CD4-positive, alpha-beta memory T cell (primary cell): Measurements from ENCODE around the gene BSG. TPM values are rescaled to one million over a fixed set of nuclear protein-coding genes. Genes with fewer than 3 reads are reported as not detected.

Experiments
- CTCF ChIA-PET: fragments of 350-600 bp; sonication (Branson Sonifier 250); formaldehyde crosslinking; loops from one replicate; lab custom pipeline; 2021; ENCODE audit warnings: inconsistent platforms; ENCODE audit not compliant: partially characterized antibody; lab: Charles Lee
- POLR2A ChIA-PET: fragments of 350-600 bp; sonication (Branson Sonifier 250); formaldehyde crosslinking; loops from one replicate; lab custom pipeline; 2021; ENCODE audit not compliant: partially characterized antibody; lab: Charles Lee
- DNase-seq, 5 donors: peaks; one replicate each; pipeline versions ENCODE4 v3.0.0 to v3.0.0-alpha.2; 2020 to 2022; ENCODE audit warnings: mixed read lengths in 1 of 5
- H3K27ac ChIP-seq: one replicate; pipeline ENCODE4 v1.7.0; 2013; ENCODE audit warnings: low read depth, low read length
- H3K27me3 ChIP-seq: 2 replicates; pipeline ENCODE4 v1.7.0; 2013; ENCODE audit warnings: mild to moderate bottlenecking, low read length, moderate library complexity; ENCODE audit not compliant: insufficient read depth
- H3K36me3 ChIP-seq: 2 replicates; pipeline ENCODE4 v1.7.0; 2013; ENCODE audit warnings: mild to moderate bottlenecking, low read length, moderate library complexity; ENCODE audit not compliant: insufficient read depth
- H3K4me1 ChIP-seq: 2 replicates; pipeline ENCODE4 v1.7.0; 2013; ENCODE audit warnings: mild to moderate bottlenecking, low read length, moderate library complexity; ENCODE audit not compliant: insufficient read depth
- H3K4me3 ChIP-seq, 2 donors: one replicate each; pipeline ENCODE4 v1.7.0; 2013; ENCODE audit warnings: low read length in 2 of 2, mild to moderate bottlenecking in 1 of 2
- H3K9me3 ChIP-seq, 2 donors: one replicate each; pipeline ENCODE4 v1.7.0; 2013; ENCODE audit warnings: low read length in 2 of 2, control low read depth in 1 of 2; ENCODE audit not compliant: control insufficient read depth in 1 of 2
- H3K27ac Mint-ChIP-seq, 7 donors: one replicate each; pipeline ENCODE4 v1.8.0; 2020 to 2021; ENCODE audit warnings: mixed read lengths in 7 of 7, mild to moderate bottlenecking in 6 of 7, inconsistent platforms in 3 of 7, moderate library complexity in 3 of 7
- H3K27me3 Mint-ChIP-seq, 2 donors: one replicate each; pipeline ENCODE4 v1.8.0; 2020 to 2021; ENCODE audit warnings: mixed read lengths in 2 of 2
- H3K36me3 Mint-ChIP-seq, 2 donors: one replicate each; pipeline ENCODE4 v1.8.0; 2020 to 2021; ENCODE audit warnings: mixed read lengths in 2 of 2, inconsistent platforms in 1 of 2, mild to moderate bottlenecking in 1 of 2
- H3K4me1 Mint-ChIP-seq, 4 donors: one replicate each; pipeline ENCODE4 v1.8.0; 2020 to 2021; ENCODE audit warnings: mixed read lengths in 4 of 4, mild to moderate bottlenecking in 1 of 4
- H3K4me3 Mint-ChIP-seq, 8 donors: one replicate each; pipeline ENCODE4 v1.8.0; 2020 to 2021; ENCODE audit warnings: mixed read lengths in 8 of 8, mild to moderate bottlenecking in 7 of 8, moderate library complexity in 6 of 8, inconsistent platforms in 3 of 8
- H3K9me3 Mint-ChIP-seq, 8 donors: one replicate each; pipeline ENCODE4 v1.8.0; 2020 to 2021; ENCODE audit warnings: mixed read lengths in 8 of 8, mild to moderate bottlenecking in 5 of 8, inconsistent platforms in 3 of 8, moderate library complexity in 1 of 8
- intact Hi-C: fragments of 100-400 bp; cut with micrococcal nuclease; formaldehyde crosslinking; loops from one replicate; pipeline ENCODE4 v1.15.1; 2023
- polyA plus RNA-seq, 2 donors: library from polyadenylated mRNA; unstranded; fragments of 300-500 nt; fragmentation: Illumina TruSeq; gene quantifications; one replicate each; pipeline ENCODE4 v1.2.3, GENCODE V29; 2021
- total RNA-seq, 2 experiments: library from RNA; stranded (reverse); gene quantifications; one replicate each; pipeline ENCODE4 v1.2.3, GENCODE V29; 2021

Gene BSG
- total and polyA plus RNA-seq, 4 experiments from 2014 or later = 150 to 346 (median 241) TPM

GRCh38 chr19:608155-609003 lies 36.0 kb downstream of the BSG start:
- no peaks in the 10 kb centered on the region for H3K27me3 ChIP-seq
- Mint-ChIP-seq H3K27ac (no peak overlapping the region), H3K4me1 (peaks cover 6 to 27% (median 15%) of the 10 kb centered on the region in 4 donors), H3K9me3 (no peaks in the 10 kb centered on the region), H3K4me3 (peak overlapping the region in 2 of 8 donors; percentile 36), H3K27me3 (no peaks in the 10 kb centered on the region), H3K36me3 (peaks cover 0 to 5% of the 10 kb centered on the region in 2 donors)
- no peaks in the 10 kb centered on the region for H3K9me3 ChIP-seq
- intact Hi-C loops = no loop called here
- H3K36me3 ChIP-seq = no peaks in the 10 kb centered on the region
- no peak overlapping the region for H3K4me3 ChIP-seq
- POLR2A ChIA-PET = interaction anchor here (1.2 to 1.4 kb wide), 2 partner anchors 9 to 55 kb away, joined by 3 read pairs; partner anchors contain the start of gene RNF126
- H3K27ac ChIP-seq = no peak overlapping the region
- CTCF ChIA-PET = no interaction called here
- H3K4me1 ChIP-seq = peaks cover 25% of the 10 kb centered on the region
- DNase-seq = no peak

DNA sequence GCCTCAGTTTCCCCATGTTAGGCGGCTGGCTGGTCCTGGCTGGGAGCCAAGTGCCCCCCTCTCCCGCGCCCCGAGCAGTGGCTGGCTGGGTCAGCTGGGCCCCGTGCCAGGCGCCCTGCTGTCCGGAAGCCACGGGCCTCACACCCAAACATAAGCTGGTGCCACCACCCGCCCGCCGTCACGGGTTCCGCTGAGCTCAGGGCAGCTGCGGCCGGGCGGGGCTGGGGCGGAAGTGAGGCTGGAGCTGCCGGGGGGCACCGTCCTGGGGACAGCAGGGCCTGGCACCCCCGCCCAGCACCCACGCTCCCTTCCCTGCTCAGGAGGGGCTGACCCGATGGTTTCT lies 36.6 kb downstream of the BSG start:
- Mint-ChIP-seq H3K27ac (no peak overlapping the region), H3K36me3 (peaks cover 0 to 5% of the 10 kb centered on the region in 2 donors), H3K9me3 (no peaks in the 10 kb centered on the region), H3K27me3 (no peaks in the 10 kb centered on the region), H3K4me3 (no peak overlapping the region), H3K4me1 (peaks cover 6 to 27% (median 15%) of the 10 kb centered on the region in 4 donors)
- CTCF ChIA-PET = no interaction called here
- Histone ChIP-seq H3K27me3 (no peaks in the 10 kb centered on the region), H3K4me1 (peaks cover 25% of the 10 kb centered on the region), H3K4me3 (no peak overlapping the region), H3K36me3 (no peaks in the 10 kb centered on the region), H3K27ac (no peak overlapping the region), H3K9me3 (no peaks in the 10 kb centered on the region)
- DNase-seq = no peak
- POLR2A ChIA-PET = interaction anchor here (1.2 kb wide), 1 partner anchor 54 kb away, joined by 3 read pairs; the partner anchor contains the start of gene RNF126
- intact Hi-C loops = no loop called here

- peaks cover 25% of the 10 kb centered on the region for H3K4me1 ChIP-seq
- intact Hi-C loops = loop anchor here (1.0 to 5.0 kb wide), 4 partner anchors 21 to 78 kb away; partner anchors contain the start of genes CDC34, HCN2 and POLRMT
These were observed 37.8 kb downstream of the BSG start for GRCh38 chr19:610071-610800.

DNA sequence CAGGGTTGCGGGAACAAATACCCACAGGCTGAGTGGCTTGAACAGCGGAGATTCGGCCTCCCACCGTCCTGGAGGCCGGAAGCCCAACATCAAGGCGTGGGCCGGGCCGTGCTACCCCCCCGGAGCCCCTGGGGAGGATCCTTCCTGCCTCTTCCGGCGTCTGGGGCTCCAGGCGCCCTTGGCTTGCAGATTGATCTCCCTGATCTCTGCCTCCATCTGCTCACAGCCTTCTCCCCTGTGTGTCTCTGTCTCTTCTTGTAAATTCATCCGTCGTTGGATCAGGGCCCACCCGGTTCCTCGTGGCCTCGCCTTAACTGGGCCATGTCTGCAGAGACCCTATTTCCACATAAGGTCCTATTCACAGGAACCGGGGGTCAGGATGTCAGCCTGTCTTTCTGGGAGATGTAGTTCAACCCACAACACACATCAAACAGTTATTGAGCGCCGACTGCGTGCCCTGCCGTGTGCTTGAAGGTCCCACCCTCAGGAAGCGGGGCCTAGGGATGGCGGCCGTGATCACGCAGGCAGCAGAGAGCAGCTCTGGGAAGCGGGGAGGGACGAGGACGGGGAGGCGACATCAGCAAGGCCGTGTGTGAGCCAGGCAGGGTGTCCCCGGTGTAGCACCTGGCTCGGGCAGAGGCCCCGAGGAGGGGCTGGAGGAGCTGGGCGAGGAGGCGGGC lies 38.5 kb downstream of the BSG start:
- H3K4me1 ChIP-seq = peaks cover 25% of the 10 kb centered on the region
- H3K9me3 ChIP-seq = no peaks in the 10 kb centered on the region
- Mint-ChIP-seq H3K9me3 (no peaks in the 10 kb centered on the region), H3K27me3 (peaks cover 0 to 2% of the 10 kb centered on the region in 2 donors), H3K36me3 (peaks cover 3 to 16% of the 10 kb centered on the region in 2 donors), H3K4me3 (peak overlapping the region; percentile 86 to 99 (median 94)), H3K27ac (peak overlapping the region; percentile 87 to 100 (median 96)), H3K4me1 (peaks cover 9 to 41% (median 24%) of the 10 kb centered on the region in 4 donors)
- no peaks in the 10 kb centered on the region for H3K36me3 ChIP-seq
- peak overlapping the region; percentile 51 for H3K27ac ChIP-seq
- CTCF ChIA-PET = interaction anchor here (1.1 to 1.3 kb wide), 2 partner anchors 20 to 26 kb away, joined by 3 to 4 read pairs; no protein-coding TSS in a partner anchor
- intact Hi-C loops = loop anchor here (1.0 to 5.0 kb wide), 4 partner anchors 22 to 79 kb away; partner anchors contain the start of genes CDC34, HCN2 and POLRMT
- peak; percentile 50 to 83 (median 69) for DNase-seq
- H3K27me3 ChIP-seq = no peaks in the 10 kb centered on the region
- H3K4me3 ChIP-seq = peak overlapping the region; percentile 39 to 71
- POLR2A ChIA-PET = interaction anchor here (0.6 to 2.9 kb wide), 18 partner anchors 9 to 428 kb away, joined by 3 to 28 read pairs (median 4); partner anchors contain the start of genes ABCA7, POLRMT and RNF126

More at GRCh38 chr19:610071-610800, 37.8 kb downstream of the BSG start:
- H3K9me3 Mint-ChIP-seq = no peaks in the 10 kb centered on the region
- H3K36me3 ChIP-seq = no peaks in the 10 kb centered on the region
- peaks cover 7 to 37% (median 21%) of the 10 kb centered on the region in 4 donors for H3K4me1 Mint-ChIP-seq
- peak overlapping the region; percentile 86 to 99 (median 94) for H3K4me3 Mint-ChIP-seq
- H3K36me3 Mint-ChIP-seq = peaks cover 0 to 12% of the 10 kb centered on the region in 2 donors
- no peaks in the 10 kb centered on the region for H3K9me3 ChIP-seq
- no peaks in the 10 kb centered on the region for H3K27me3 Mint-ChIP-seq
- peak overlapping the region; percentile 51 for H3K27ac ChIP-seq
- ChIA-PET CTCF (no interaction called here), POLR2A (interaction anchor here (0.7 to 2.9 kb wide), 12 partner anchors 14 to 410 kb away, joined by 3 to 28 read pairs (median 4); partner anchors contain the start of genes CDC34 and POLRMT)
- DNase-seq = peak; percentile 33 to 76 (median 46)
- H3K27me3 ChIP-seq = no peaks in the 10 kb centered on the region
- peak overlapping the region; percentile 76 to 100 (median 96) for H3K27ac Mint-ChIP-seq
- H3K4me3 ChIP-seq = peak overlapping the region; percentile 39 to 71

DNA sequence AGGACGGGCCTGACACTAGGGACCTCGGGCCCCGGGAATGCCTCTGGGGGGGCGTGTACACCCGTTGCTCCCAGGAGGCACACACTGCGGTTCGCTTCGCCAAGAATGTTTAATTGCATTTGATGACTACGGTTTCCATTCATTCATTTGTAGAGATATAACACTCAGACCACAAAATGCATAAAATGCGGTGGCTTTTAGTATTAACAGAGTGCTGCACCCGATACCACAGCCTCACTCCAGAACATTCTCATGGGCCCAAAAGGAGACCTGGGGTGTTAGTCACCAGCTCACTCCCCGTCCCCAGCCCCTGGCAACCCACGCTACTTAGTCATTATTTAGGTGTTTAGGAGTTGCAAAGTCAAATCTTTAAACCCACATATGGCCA lies 39.1 kb downstream of the BSG start:
- DNase-seq = peak in 4 of 5 donors; percentile 25 to 89 (median 30)
- Mint-ChIP-seq H3K27me3 (peaks cover 0 to 2% of the 10 kb centered on the region in 2 donors), H3K4me1 (peaks cover 9 to 41% (median 24%) of the 10 kb centered on the region in 4 donors), H3K36me3 (peaks cover 3 to 16% of the 10 kb centered on the region in 2 donors), H3K9me3 (no peaks in the 10 kb centered on the region), H3K27ac (peak overlapping the region; percentile 87 to 100 (median 96)), H3K4me3 (peak overlapping the region; percentile 86 to 99 (median 94))
- Histone ChIP-seq H3K4me3 (peak overlapping the region; percentile 39 to 71), H3K36me3 (no peaks in the 10 kb centered on the region), H3K4me1 (peaks cover 25% of the 10 kb centered on the region), H3K9me3 (no peaks in the 10 kb centered on the region), H3K27me3 (no peaks in the 10 kb centered on the region), H3K27ac (peak overlapping the region; percentile 51)
- CTCF ChIA-PET = interaction anchor here (1.1 to 1.3 kb wide), 2 partner anchors 20 to 27 kb away, joined by 3 to 4 read pairs; no protein-coding TSS in a partner anchor
- intact Hi-C loops = loop anchor here (2.0 to 5.0 kb wide), 2 partner anchors 23 to 79 kb away; partner anchors contain the start of genes CDC34 and HCN2
- POLR2A ChIA-PET = interaction anchor here (0.6 to 2.9 kb wide), 14 partner anchors 8 to 428 kb away, joined by 3 to 28 read pairs (median 4); partner anchors contain the start of genes ABCA7 and RNF126

DNA sequence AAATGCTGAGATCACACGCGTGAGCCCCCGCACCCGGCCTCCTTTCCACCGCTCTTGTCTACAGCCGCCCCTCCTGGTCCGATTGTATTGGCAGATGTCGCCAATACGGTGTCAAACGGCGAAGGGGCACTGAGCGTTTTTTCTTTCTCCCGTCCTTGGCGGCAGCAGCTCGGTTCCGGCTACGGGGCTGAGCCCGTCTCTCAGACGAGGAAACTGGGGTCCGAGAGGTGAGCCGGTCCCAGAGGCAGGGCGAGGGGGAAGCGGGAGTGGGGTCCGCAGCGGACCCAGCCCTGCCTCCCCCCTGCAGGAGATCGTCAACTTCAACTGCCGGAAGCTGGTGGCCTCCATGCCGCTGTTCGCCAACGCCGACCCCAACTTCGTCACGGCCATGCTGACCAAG lies 40.5 kb downstream of the BSG start:
- H3K4me3 Mint-ChIP-seq = peak overlapping the region in 1 of 8 donors; percentile 4

More for the DNA sequence above, 40.5 kb downstream of the BSG start:
- Histone ChIP-seq H3K9me3 (no peaks in the 10 kb centered on the region), H3K4me3 (no peak overlapping the region), H3K27ac (no peak overlapping the region), H3K27me3 (no peaks in the 10 kb centered on the region), H3K36me3 (no peaks in the 10 kb centered on the region), H3K4me1 (peaks cover 25% of the 10 kb centered on the region)
- ChIA-PET CTCF (interaction anchor here (0.7 to 1.3 kb wide), 2 partner anchors 13 to 344 kb away, joined by 3 to 5 read pairs; no protein-coding TSS in a partner anchor), POLR2A (interaction anchor here (2.5 kb wide), 1 partner anchor 51 kb away, joined by 9 read pairs; the partner anchor contains the start of gene RNF126)
- Mint-ChIP-seq H3K27me3 (peaks cover 0 to 2% of the 10 kb centered on the region in 2 donors), H3K9me3 (no peaks in the 10 kb centered on the region), H3K4me1 (peaks cover 9 to 41% (median 24%) of the 10 kb centered on the region in 4 donors), H3K36me3 (peaks cover 4 to 16% of the 10 kb centered on the region in 2 donors), H3K27ac (peak overlapping the region in 1 of 7 donors; percentile 79)
- intact Hi-C loops = loop anchor here (5.0 kb wide), 1 partner anchor 81 kb away; the partner anchor contains the start of gene CDC34
- no peak for DNase-seq
